ENCODE measurements around the gene PCK2. TPM values are rescaled to one million over a fixed set of nuclear protein-coding genes. Genes with fewer than 3 reads are reported as not detected.

The PCK2 gene
- total and polyA plus RNA-seq, 2 of the 13 experiments (the other 11 are each of a cell fraction or from before 2014, with no cell fraction given) = 129 to 272 TPM

GRCh38 chr14:24058260-24058950 lies 35.7 kb upstream of the PCK2 start (continued):
- peak; percentile 69; the same call in 1 of the 2 replicates for TF ChIP-seq KAT8 (CRISPR knock-in tag; IDR thresholded peaks at IDR 0.05)
- no peak for TF ChIP-seq ZBTB39 (CRISPR knock-in tag; IDR thresholded peaks at IDR 0.05)
- no peak for TF ChIP-seq FOXM1 (CRISPR knock-in tag; IDR thresholded peaks at IDR 0.05)
- TF ChIP-seq TCF7 (IDR thresholded peaks at IDR 0.05; ENCODE audit: low read depth) = no peak
- TF ChIP-seq NR3C1 (CRISPR knock-in tag; IDR thresholded peaks at IDR 0.05) = no peak
- TF ChIP-seq HNF1B (CRISPR knock-in tag; IDR thresholded peaks at IDR 0.05) = peak; percentile 71; the same call in 1 of the 2 replicates
- TF ChIP-seq ATM (IDR thresholded peaks at IDR 0.05; ENCODE audit: borderline replicate concordance) = no peak
- TF ChIP-seq TEAD3 (CRISPR knock-in tag; optimal IDR thresholded peaks at IDR 0.05; ENCODE audit: borderline replicate concordance) = peak; percentile 78
- TF ChIP-seq ZC3H4 (CRISPR knock-in tag; IDR thresholded peaks at IDR 0.05; ENCODE audit: borderline replicate concordance) = no peak
- no peak for TF ChIP-seq ADNP (CRISPR knock-in tag; IDR thresholded peaks at IDR 0.05)
- no peak for TF ChIP-seq FOXP1 (IDR thresholded peaks at IDR 0.05)
- TF ChIP-seq FOXP1 (CRISPR knock-in tag; IDR thresholded peaks at IDR 0.05) = no peak
- peak; percentile 71; the same call in 1 of the 2 replicates for TF ChIP-seq ZBTB25 (CRISPR knock-in tag; IDR thresholded peaks at IDR 0.05)
- no peak for TF ChIP-seq ZNF546 (CRISPR knock-in tag; conservative IDR thresholded peaks at IDR 0.05)
- no peak for TF ChIP-seq ELK4 (CRISPR knock-in tag; IDR thresholded peaks at IDR 0.05; ENCODE audit: borderline replicate concordance)
- no peak; the same call in 1 of the 2 replicates for TF ChIP-seq MAZ (IDR thresholded peaks at IDR 0.05; ENCODE audit: borderline replicate concordance, low read depth, low read length)
- peak; percentile 41; the same call in 1 of the 2 replicates for TF ChIP-seq MAZ (CRISPR knock-in tag; IDR thresholded peaks at IDR 0.05; ENCODE audit: low read depth)
- no peak for TF ChIP-seq PREB (CRISPR knock-in tag; IDR thresholded peaks at IDR 0.05)
- no peak for TF ChIP-seq ZNF337 (CRISPR knock-in tag; IDR thresholded peaks at IDR 0.05; ENCODE audit: borderline replicate concordance, low read depth)
- no peak for TF ChIP-seq CBX1 (IDR thresholded peaks at IDR 0.05; ENCODE audit: low read depth)
- peak; percentile 72 for TF ChIP-seq PHF5A (CRISPR knock-in tag; IDR thresholded peaks at IDR 0.05; ENCODE audit: low read depth, unreplicated experiment)
